ENCODE results near the gene PPM1E. TPM values are rescaled to one million over a fixed set of nuclear protein-coding genes. Genes with fewer than 3 reads are reported as not detected.

Gene PPM1E
- total RNA-seq, 1 experiment from 2014 or later = 2.9 TPM

DNA sequence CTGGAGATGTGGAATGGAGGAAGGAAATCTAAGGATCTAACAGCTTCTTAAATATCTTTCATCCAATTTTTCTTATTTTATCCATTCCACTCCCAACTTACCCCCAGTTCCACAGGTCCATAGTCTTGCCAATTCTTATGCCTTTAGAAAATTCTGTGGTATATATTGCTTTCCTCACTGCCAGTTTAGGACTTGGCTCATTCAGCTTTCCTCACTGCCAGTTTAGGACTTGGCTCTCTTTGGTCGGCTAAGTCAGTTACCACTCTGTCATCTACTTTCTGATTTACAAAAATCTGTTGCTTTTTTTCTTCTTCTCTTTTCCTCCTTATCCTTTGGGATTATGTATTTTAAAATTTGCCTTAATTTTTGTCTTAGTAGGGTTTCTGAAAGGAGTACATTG lies 128.5 kb downstream of the PPM1E start:
- no peaks in the 10 kb centered on the region for H3K36me3 ChIP-seq (ENCODE audit: control insufficient read depth, insufficient read depth, low read length)
- intact Hi-C loops (cut with micrococcal nuclease; ENCODE audit: unreplicated experiment) = no loop called here
- no peak overlapping the region for H3K4me3 ChIP-seq (ENCODE audit: low read depth in 2 of 2, low read length in 2 of 2)
- CTCF ChIA-PET = no interaction called here
- POLR2A ChIA-PET = no interaction called here
- no peaks in the 10 kb centered on the region for H3K27me3 ChIP-seq (ENCODE audit: control insufficient read depth, insufficient read depth, low read length)
- BruUV-seq (replicated peaks) = no TSS peak
- no peaks in the 10 kb centered on the region for H3K4me1 ChIP-seq (ENCODE audit: control insufficient read depth, insufficient read depth, low read length)
- no peak for TF ChIP-seq POLR2AphosphoS5 (IDR thresholded peaks at IDR 0.05; ENCODE audit: low read depth, low read length)
- TF ChIP-seq, protein P1, sequence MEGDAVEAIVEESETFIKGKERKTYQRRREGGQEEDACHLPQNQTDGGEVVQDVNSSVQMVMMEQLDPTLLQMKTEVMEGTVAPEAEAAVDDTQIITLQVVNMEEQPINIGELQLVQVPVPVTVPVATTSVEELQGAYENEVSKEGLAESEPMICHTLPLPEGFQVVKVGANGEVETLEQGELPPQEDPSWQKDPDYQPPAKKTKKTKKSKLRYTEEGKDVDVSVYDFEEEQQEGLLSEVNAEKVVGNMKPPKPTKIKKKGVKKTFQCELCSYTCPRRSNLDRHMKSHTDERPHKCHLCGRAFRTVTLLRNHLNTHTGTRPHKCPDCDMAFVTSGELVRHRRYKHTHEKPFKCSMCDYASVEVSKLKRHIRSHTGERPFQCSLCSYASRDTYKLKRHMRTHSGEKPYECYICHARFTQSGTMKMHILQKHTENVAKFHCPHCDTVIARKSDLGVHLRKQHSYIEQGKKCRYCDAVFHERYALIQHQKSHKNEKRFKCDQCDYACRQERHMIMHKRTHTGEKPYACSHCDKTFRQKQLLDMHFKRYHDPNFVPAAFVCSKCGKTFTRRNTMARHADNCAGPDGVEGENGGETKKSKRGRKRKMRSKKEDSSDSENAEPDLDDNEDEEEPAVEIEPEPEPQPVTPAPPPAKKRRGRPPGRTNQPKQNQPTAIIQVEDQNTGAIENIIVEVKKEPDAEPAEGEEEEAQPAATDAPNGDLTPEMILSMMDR (IDR thresholded peaks at IDR 0.05) = no peak
- TF ChIP-seq SIN3A (IDR thresholded peaks at IDR 0.05; ENCODE audit: borderline replicate concordance, insufficient read depth, low read depth, low read length) = no peak
- TF ChIP-seq, protein P2, sequence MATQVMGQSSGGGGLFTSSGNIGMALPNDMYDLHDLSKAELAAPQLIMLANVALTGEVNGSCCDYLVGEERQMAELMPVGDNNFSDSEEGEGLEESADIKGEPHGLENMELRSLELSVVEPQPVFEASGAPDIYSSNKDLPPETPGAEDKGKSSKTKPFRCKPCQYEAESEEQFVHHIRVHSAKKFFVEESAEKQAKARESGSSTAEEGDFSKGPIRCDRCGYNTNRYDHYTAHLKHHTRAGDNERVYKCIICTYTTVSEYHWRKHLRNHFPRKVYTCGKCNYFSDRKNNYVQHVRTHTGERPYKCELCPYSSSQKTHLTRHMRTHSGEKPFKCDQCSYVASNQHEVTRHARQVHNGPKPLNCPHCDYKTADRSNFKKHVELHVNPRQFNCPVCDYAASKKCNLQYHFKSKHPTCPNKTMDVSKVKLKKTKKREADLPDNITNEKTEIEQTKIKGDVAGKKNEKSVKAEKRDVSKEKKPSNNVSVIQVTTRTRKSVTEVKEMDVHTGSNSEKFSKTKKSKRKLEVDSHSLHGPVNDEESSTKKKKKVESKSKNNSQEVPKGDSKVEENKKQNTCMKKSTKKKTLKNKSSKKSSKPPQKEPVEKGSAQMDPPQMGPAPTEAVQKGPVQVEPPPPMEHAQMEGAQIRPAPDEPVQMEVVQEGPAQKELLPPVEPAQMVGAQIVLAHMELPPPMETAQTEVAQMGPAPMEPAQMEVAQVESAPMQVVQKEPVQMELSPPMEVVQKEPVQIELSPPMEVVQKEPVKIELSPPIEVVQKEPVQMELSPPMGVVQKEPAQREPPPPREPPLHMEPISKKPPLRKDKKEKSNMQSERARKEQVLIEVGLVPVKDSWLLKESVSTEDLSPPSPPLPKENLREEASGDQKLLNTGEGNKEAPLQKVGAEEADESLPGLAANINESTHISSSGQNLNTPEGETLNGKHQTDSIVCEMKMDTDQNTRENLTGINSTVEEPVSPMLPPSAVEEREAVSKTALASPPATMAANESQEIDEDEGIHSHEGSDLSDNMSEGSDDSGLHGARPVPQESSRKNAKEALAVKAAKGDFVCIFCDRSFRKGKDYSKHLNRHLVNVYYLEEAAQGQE (IDR thresholded peaks at IDR 0.05; ENCODE audit: insufficient read depth in 1 of 2, low read depth in 2 of 2, low read length in 1 of 2) = no peak
- no peak for TF ChIP-seq TCF7L2 (IDR thresholded peaks at IDR 0.05; ENCODE audit: low read depth, low read length)
- H3K27ac ChIP-seq (ENCODE audit: low read length) = no peak overlapping the region
- no peak for DNase-seq (ENCODE audit: low read depth, low spot score)
- H3K9me3 ChIP-seq (ENCODE audit: control insufficient read depth, insufficient read depth, low read depth, low read length) = no peaks in the 10 kb centered on the region
- in situ Hi-C loops (cut with HindIII; ENCODE audit: low pct_unique_long_range_greater_than_20kb, low sequenced_read_pairs) = no loop called here
- ATAC-seq = no peak

DNA sequence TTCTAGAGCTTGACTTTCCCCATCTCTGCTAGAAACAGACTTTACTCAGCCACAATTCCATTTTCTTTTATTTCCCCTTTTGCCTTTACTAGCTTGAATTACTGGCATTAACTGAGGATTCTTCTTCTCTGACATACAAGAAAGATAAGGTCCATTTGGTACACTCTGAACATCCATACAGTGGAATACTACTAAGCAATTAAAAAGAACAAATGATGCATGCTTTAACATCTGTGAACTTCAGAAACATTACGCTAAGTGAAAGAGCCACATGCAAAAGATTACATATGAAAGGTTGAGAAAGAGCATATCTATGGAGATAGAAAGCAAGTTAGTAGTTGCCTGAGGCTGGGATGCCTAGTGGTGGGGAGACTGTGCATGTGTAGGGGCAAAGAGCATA lies 130.9 kb downstream of the PPM1E start:
- no peak for TF ChIP-seq SIN3A (IDR thresholded peaks at IDR 0.05; ENCODE audit: borderline replicate concordance, insufficient read depth, low read depth, low read length)
- TF ChIP-seq TCF7L2 (IDR thresholded peaks at IDR 0.05; ENCODE audit: low read depth, low read length) = no peak
- TF ChIP-seq, protein P2 (IDR thresholded peaks at IDR 0.05; ENCODE audit: insufficient read depth in 1 of 2, low read depth in 2 of 2, low read length in 1 of 2) = no peak
- TF ChIP-seq POLR2AphosphoS5 (IDR thresholded peaks at IDR 0.05; ENCODE audit: low read depth, low read length) = no peak
- TF ChIP-seq, protein P1 (IDR thresholded peaks at IDR 0.05) = no peak
- no peak for DNase-seq (ENCODE audit: low read depth, low spot score)
- ATAC-seq = no peak
- H3K27me3 ChIP-seq (ENCODE audit: control insufficient read depth, insufficient read depth, low read length) = no peaks in the 10 kb centered on the region
- ChIA-PET CTCF (no interaction called here), POLR2A (no interaction called here)
- H3K4me3 ChIP-seq (ENCODE audit: low read depth in 2 of 2, low read length in 2 of 2) = no peak overlapping the region
- no peaks in the 10 kb centered on the region for H3K9me3 ChIP-seq (ENCODE audit: control insufficient read depth, insufficient read depth, low read depth, low read length)
- intact Hi-C loops (cut with micrococcal nuclease; ENCODE audit: unreplicated experiment) (no loop called here), in situ Hi-C loops (cut with HindIII; ENCODE audit: low pct_unique_long_range_greater_than_20kb, low sequenced_read_pairs) (no loop called here)
- no TSS peak for BruUV-seq (replicated peaks)
- H3K4me1 ChIP-seq (ENCODE audit: control insufficient read depth, insufficient read depth, low read length) = no peaks in the 10 kb centered on the region
- H3K27ac ChIP-seq (ENCODE audit: low read length) = no peak overlapping the region
- H3K36me3 ChIP-seq (ENCODE audit: control insufficient read depth, insufficient read depth, low read length) = no peaks in the 10 kb centered on the region
